CD4-positive, CD25-positive, alpha-beta regulatory T cell (primary cell): ENCODE results near the gene PKN3. TPM values are rescaled to one million over a fixed set of nuclear protein-coding genes. Genes with fewer than 3 reads are reported as not detected.
"Not testable (repeated sequence)": the region's sequence is repeated elsewhere in the genome, so short reads cannot be mapped to it uniquely, and the experiment has no call there.

Experiments
- ATAC-seq, 2 donors: fragments of 150-1000 bp; cut with Tn5 transposase; one replicate each; pipeline ENCODE4 v1.10.0; 2021; ENCODE audit warnings: low read depth in 2 of 2, moderate number of reproducible peaks in 2 of 2, moderate library complexity in 1 of 2
- DNase-seq, 3 donors: peaks; one replicate each; pipeline versions ENCODE4 v3.0.0 to v3.0.0-alpha.2; 2012 to 2022; ENCODE audit warnings: mixed read lengths in 1 of 3
- H3K27ac ChIP-seq: one replicate; pipeline ENCODE4 v1.7.0; 2013; ENCODE audit warnings: mild to moderate bottlenecking, low read length; ENCODE audit not compliant: insufficient read depth, poor library complexity, severe bottlenecking
- H3K27me3 ChIP-seq: one replicate; pipeline ENCODE4 v1.7.0; 2013; ENCODE audit warnings: low read length; ENCODE audit not compliant: control insufficient read depth, insufficient read depth
- H3K36me3 ChIP-seq: one replicate; pipeline ENCODE4 v1.7.0; 2013; ENCODE audit warnings: mild to moderate bottlenecking, low read length, moderate library complexity; ENCODE audit not compliant: control insufficient read depth, insufficient read depth
- H3K4me1 ChIP-seq: 2 replicates; pipeline ENCODE4 v1.7.0; 2013; ENCODE audit warnings: mild to moderate bottlenecking, low read length; ENCODE audit not compliant: insufficient read depth, control insufficient read depth, poor library complexity, severe bottlenecking
- H3K4me3 ChIP-seq: one replicate; pipeline ENCODE4 v1.7.0; 2013; ENCODE audit warnings: low read depth, mild to moderate bottlenecking, low read length, moderate library complexity
- H3K9me3 ChIP-seq, 2 experiments: 1 replicate in 1 of 2; 2 replicates in 1 of 2; pipeline ENCODE4 v1.7.0; 2013; ENCODE audit warnings: low read length in 2 of 2, mild to moderate bottlenecking in 1 of 2, moderate library complexity in 1 of 2; ENCODE audit not compliant: control insufficient read depth in 2 of 2
- H3K27ac Mint-ChIP-seq, 3 donors: one replicate each; pipeline ENCODE4 v1.8.0; 2020 to 2022; ENCODE audit warnings: mild to moderate bottlenecking in 3 of 3, mixed read lengths in 3 of 3, moderate library complexity in 2 of 3
- H3K27me3 Mint-ChIP-seq: one replicate; pipeline ENCODE4 v1.8.0; 2022; ENCODE audit warnings: mild to moderate bottlenecking, mixed read lengths
- H3K36me3 Mint-ChIP-seq: one replicate; pipeline ENCODE4 v1.8.0; 2020; ENCODE audit warnings: mixed read lengths
- H3K4me1 Mint-ChIP-seq, 4 donors: one replicate each; pipeline ENCODE4 v1.8.0; 2020 to 2022; ENCODE audit warnings: mixed read lengths in 4 of 4, mild to moderate bottlenecking in 1 of 4
- H3K4me3 Mint-ChIP-seq, 4 donors: one replicate each; pipeline ENCODE4 v1.8.0; 2020 to 2022; ENCODE audit warnings: mild to moderate bottlenecking in 4 of 4, mixed read lengths in 4 of 4, moderate library complexity in 3 of 4
- H3K9me3 Mint-ChIP-seq, 7 donors: one replicate each; pipeline ENCODE4 v1.8.0; 2020 to 2022; ENCODE audit warnings: mixed read lengths in 7 of 7, mild to moderate bottlenecking in 3 of 7, moderate library complexity in 2 of 7
- polyA plus RNA-seq, 4 donors: library from polyadenylated mRNA; unstranded; fragments of 300-500 nt; fragmentation: Illumina TruSeq; gene quantifications; one replicate each; pipeline ENCODE4 v1.2.3, GENCODE V29; 2021
- total RNA-seq: library from RNA; stranded (reverse); gene quantifications from one replicate; pipeline ENCODE4 v1.2.3, GENCODE V29; 2022

Gene PKN3
- total and polyA plus RNA-seq, 5 donors from 2014 or later: 0.69 to 2.6 (median 0.83) TPM; not detected in 1

GRCh38 chr9:128687453-128687852, 14.8 kb upstream of the PKN3 start:
- Histone ChIP-seq H3K27me3 (no peaks in the 10 kb centered on the region), H3K9me3 (no peaks in the 10 kb centered on the region), H3K36me3 (peaks cover 8% of the 10 kb centered on the region), H3K27ac (peak overlapping the region; percentile 91), H3K4me3 (no peak overlapping the region), H3K4me1 (peaks cover 66% of the 10 kb centered on the region)
- no peaks in the 10 kb centered on the region for H3K9me3 Mint-ChIP-seq
- H3K4me3 Mint-ChIP-seq: peak overlapping the region; percentile 57 to 100 (median 96)
- DNase-seq (no peak), ATAC-seq (no peak)
- H3K27ac Mint-ChIP-seq: peak overlapping the region in 2 of 3 donors; percentile 94 to 97
- peaks cover 24 to 71% (median 52%) of the 10 kb centered on the region in 4 donors for H3K4me1 Mint-ChIP-seq
- H3K27me3 Mint-ChIP-seq: peaks cover 5% of the 10 kb centered on the region
- H3K36me3 Mint-ChIP-seq: peaks cover 15% of the 10 kb centered on the region

- H3K27me3 ChIP-seq: no peaks in the 10 kb centered on the region
- H3K36me3 ChIP-seq: peaks cover 20% of the 10 kb centered on the region
- H3K9me3 ChIP-seq: no peaks in the 10 kb centered on the region
- peak; percentile 76 to 77 for ATAC-seq
- H3K4me1 Mint-ChIP-seq: peaks cover 25 to 70% (median 54%) of the 10 kb centered on the region in 4 donors
- peak within 1 kb of the TSS; percentile 91 for H3K27ac ChIP-seq
- H3K36me3 Mint-ChIP-seq: peaks cover 23% of the 10 kb centered on the region
- H3K9me3 Mint-ChIP-seq: no peaks in the 10 kb centered on the region
- peak within 1 kb of the TSS; percentile 70 for H3K4me3 ChIP-seq
- H3K27me3 Mint-ChIP-seq: peaks cover 5% of the 10 kb centered on the region
- peak within 1 kb of the TSS; percentile 91 to 97 (median 95) for H3K27ac Mint-ChIP-seq
- DNase-seq: peak; percentile 88 to 95 (median 92)
- peaks cover 57% of the 10 kb centered on the region for H3K4me1 ChIP-seq
- H3K4me3 Mint-ChIP-seq: peak within 1 kb of the TSS; percentile 92 to 100 (median 94)
These were observed 13.6 kb upstream of the PKN3 start, which contains the start of gene SET for GRCh38 chr9:128688501-128689292. SET (plus strand) TSS chr9:128689222; CDS start chr9:128689583, 361 bp downstream.

GRCh38 chr9:128689293-128689774, 13.0 kb upstream of the PKN3 start:
- H3K27me3 Mint-ChIP-seq: peaks cover 5% of the 10 kb centered on the region
- peak overlapping the region in 3 of 4 donors; percentile 61 to 93 (median 62) for H3K4me3 Mint-ChIP-seq
- H3K9me3 Mint-ChIP-seq: no peaks in the 10 kb centered on the region
- peak overlapping the region; percentile 91 for H3K27ac ChIP-seq
- H3K4me3 ChIP-seq: no peak overlapping the region
- H3K4me1 Mint-ChIP-seq: peaks cover 25 to 67% (median 51%) of the 10 kb centered on the region in 4 donors
- ATAC-seq (peak; percentile 6 to 13), DNase-seq (peak in 1 of 3 donors; percentile 60)
- H3K9me3 ChIP-seq: no peaks in the 10 kb centered on the region
- H3K36me3 Mint-ChIP-seq: peaks cover 26% of the 10 kb centered on the region
- H3K4me1 ChIP-seq: peaks cover 51% of the 10 kb centered on the region
- H3K27me3 ChIP-seq: no peaks in the 10 kb centered on the region
- peaks cover 26% of the 10 kb centered on the region for H3K36me3 ChIP-seq
- H3K27ac Mint-ChIP-seq: no peak overlapping the region

- peak; percentile 38 to 76 (median 60) for DNase-seq
- Mint-ChIP-seq H3K4me3 (peak overlapping the region; percentile 93 to 100 (median 96)), H3K27ac (peak overlapping the region; percentile 95 to 100 (median 96)), H3K36me3 (peaks cover 26% of the 10 kb centered on the region), H3K27me3 (peaks cover 5% of the 10 kb centered on the region), H3K4me1 (peaks cover 25 to 60% (median 46%) of the 10 kb centered on the region in 4 donors), H3K9me3 (no peaks in the 10 kb centered on the region)
- H3K27ac ChIP-seq: peak overlapping the region; percentile 68
- H3K9me3 ChIP-seq: no peaks in the 10 kb centered on the region
- peak overlapping the region; percentile 84 for H3K4me3 ChIP-seq
- peaks cover 44% of the 10 kb centered on the region for H3K4me1 ChIP-seq
- ATAC-seq: peak; percentile 11 to 20
- no peaks in the 10 kb centered on the region for H3K27me3 ChIP-seq
- H3K36me3 ChIP-seq: peaks cover 30% of the 10 kb centered on the region
These were observed 12.3 kb upstream of the PKN3 start for GRCh38 chr9:128689820-128690683.

- no peak for DNase-seq
- H3K4me1 Mint-ChIP-seq: peaks cover 25 to 54% (median 41%) of the 10 kb centered on the region in 4 donors
- H3K27ac Mint-ChIP-seq: peak overlapping the region; percentile 95 to 100 (median 96)
- Histone ChIP-seq H3K4me1 (peaks cover 38% of the 10 kb centered on the region), H3K27me3 (no peaks in the 10 kb centered on the region), H3K4me3 (peak overlapping the region; percentile 84), H3K9me3 (no peaks in the 10 kb centered on the region), H3K36me3 (peaks cover 34% of the 10 kb centered on the region), H3K27ac (peak overlapping the region; percentile 68)
- H3K27me3 Mint-ChIP-seq: peaks cover 5% of the 10 kb centered on the region
- no peak for ATAC-seq
- peak overlapping the region; percentile 93 to 100 (median 96) for H3K4me3 Mint-ChIP-seq
- no peaks in the 10 kb centered on the region for H3K9me3 Mint-ChIP-seq
- peaks cover 26% of the 10 kb centered on the region for H3K36me3 Mint-ChIP-seq
These were observed 11.6 kb upstream of the PKN3 start for GRCh38 chr9:128690684-128691034.

GRCh38 chr9:128693738-128694137, 8.6 kb upstream of the PKN3 start:
- H3K4me3 ChIP-seq: not testable (repeated sequence)

GRCh38 chr9:128694344-128694743, 8.0 kb upstream of the PKN3 start:
- H3K36me3 Mint-ChIP-seq: peaks cover 30% of the 10 kb centered on the region
- no peak overlapping the region for H3K27ac Mint-ChIP-seq
- no peak for DNase-seq
- no peaks in the 10 kb centered on the region for H3K9me3 Mint-ChIP-seq
- Histone ChIP-seq H3K27ac (no peak overlapping the region), H3K4me3 (no peak overlapping the region), H3K36me3 (peaks cover 47% of the 10 kb centered on the region), H3K27me3 (no peaks in the 10 kb centered on the region), H3K9me3 (no peaks in the 10 kb centered on the region), H3K4me1 (peaks cover 15% of the 10 kb centered on the region)
- H3K4me3 Mint-ChIP-seq: no peak overlapping the region
- no peak for ATAC-seq
- peaks cover 12 to 29% (median 22%) of the 10 kb centered on the region in 4 donors for H3K4me1 Mint-ChIP-seq
- no peaks in the 10 kb centered on the region for H3K27me3 Mint-ChIP-seq

More at GRCh38 chr9:128693738-128694137, 8.6 kb upstream of the PKN3 start:
- H3K27me3 ChIP-seq, DNase-seq, H3K9me3 ChIP-seq, ATAC-seq, H3K27ac ChIP-seq, H3K27me3 Mint-ChIP-seq, H3K9me3 Mint-ChIP-seq: not testable (repeated sequence)
- Histone ChIP-seq H3K36me3 (peaks cover 47% of the 10 kb centered on the region), H3K4me1 (peaks cover 15% of the 10 kb centered on the region)
- H3K4me1 Mint-ChIP-seq: peaks cover 12 to 29% (median 22%) of the 10 kb centered on the region in 4 donors
- H3K4me3 Mint-ChIP-seq: peak overlapping the region in 1 of 4 donors; percentile 67
- H3K36me3 Mint-ChIP-seq: peaks cover 30% of the 10 kb centered on the region
- peak overlapping the region in 2 of 3 donors; percentile 76 to 96 for H3K27ac Mint-ChIP-seq
